ENCODE measurements around the gene TCL1A.
"Not testable (repeated sequence)": the region's sequence is repeated elsewhere in the genome, so short reads cannot be mapped to it uniquely, and the experiment has no call there.

TCL1A gene

DNA sequence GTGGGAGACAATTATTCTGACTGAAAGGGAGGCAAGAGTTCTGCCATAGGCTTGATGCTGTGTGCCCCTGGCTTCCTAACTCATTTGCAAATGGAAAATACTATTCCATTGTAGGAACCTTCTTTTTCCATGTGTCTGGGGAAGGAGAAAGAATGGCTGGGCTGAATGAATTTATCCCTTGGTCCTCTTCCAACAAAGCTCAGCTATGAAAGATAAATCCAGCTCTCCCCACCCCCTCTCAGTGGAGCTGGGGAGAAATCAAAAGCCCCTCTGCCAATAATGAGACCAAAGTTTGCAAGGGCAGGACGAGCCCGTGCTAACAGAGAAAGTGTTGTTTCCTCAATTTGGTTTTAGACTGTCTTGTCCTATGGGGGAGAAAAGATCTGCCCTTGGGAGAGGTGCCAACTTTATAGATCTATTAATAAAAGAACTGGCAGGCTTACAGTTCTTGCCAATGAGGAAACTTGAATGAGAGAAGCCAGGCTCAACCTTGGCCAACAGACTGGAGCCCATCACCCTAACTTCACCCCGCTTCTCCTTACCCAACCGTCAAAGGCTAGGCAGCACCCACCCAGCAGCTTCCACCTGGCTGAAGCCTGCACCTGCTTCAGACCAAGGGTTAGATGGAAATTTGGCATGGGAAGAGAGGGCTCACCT, 36.6 kb downstream of the TCL1A start:
- DNase-seq (ENCODE audit: low read depth in 2 of 2) = no peak

GRCh38 chr14:95675486-95675885, 38.4 kb downstream of the TCL1A start:
- DNase-seq (ENCODE audit: low read depth in 2 of 2) = no peak

DNA sequence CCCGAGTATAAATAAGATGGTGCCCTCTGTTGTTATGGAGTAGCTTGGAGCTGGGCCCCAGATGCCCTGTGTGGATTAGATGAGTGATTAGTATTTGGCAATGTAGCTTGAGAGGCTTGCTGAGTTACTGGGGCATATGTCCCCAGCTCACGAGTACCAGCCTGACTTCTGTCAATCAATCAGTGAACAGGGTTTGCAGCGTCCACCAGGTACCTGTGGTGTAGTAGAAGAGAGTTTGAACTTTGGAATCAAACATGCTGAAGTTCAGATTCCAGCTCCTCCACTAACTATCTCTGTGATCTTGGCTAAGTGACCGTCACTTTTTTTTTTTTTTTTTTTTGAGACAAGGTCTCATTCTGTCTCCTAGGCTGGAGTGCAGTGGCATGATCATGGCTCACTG, 39.3 kb downstream of the TCL1A start:
- DNase-seq (ENCODE audit: low read depth in 2 of 2) = no peak

GRCh38 chr14:95668235-95668772, 45.6 kb downstream of the TCL1A start:
- DNase-seq (ENCODE audit: low read depth in 2 of 2) = no peak

DNA sequence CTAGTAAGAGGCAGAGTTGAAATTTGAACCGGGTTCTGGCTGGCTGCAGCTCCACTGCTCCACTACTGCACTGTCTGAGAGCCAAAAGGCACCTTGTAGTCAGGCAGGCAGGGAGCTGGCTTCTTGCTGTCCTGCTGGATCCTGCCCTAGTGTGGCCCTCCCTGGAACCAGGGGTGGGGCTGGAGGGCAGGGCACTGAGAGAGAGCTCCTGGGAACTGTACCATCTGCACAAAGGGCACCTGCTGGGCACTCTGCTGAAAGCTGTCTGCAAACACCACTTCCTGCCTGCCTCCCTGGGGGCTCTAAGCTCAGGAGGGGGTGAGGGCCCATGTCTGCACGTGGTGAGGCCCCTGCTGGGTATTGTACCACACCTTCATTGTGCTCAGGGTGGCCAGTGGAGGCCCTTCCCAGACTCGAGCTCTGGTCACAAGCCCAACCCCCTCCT, 46.7 kb downstream of the TCL1A start:
- DNase-seq (ENCODE audit: low read depth in 2 of 2) = no peak

- no peak for DNase-seq (ENCODE audit: low read depth in 2 of 2)
Measured at GRCh38 chr14:95666450-95666849, 47.5 kb downstream of the TCL1A start.

- DNase-seq (ENCODE audit: low read depth in 2 of 2) = not testable (repeated sequence)
Measured at GRCh38 chr14:95665530-95665929, 48.4 kb downstream of the TCL1A start.

DNA sequence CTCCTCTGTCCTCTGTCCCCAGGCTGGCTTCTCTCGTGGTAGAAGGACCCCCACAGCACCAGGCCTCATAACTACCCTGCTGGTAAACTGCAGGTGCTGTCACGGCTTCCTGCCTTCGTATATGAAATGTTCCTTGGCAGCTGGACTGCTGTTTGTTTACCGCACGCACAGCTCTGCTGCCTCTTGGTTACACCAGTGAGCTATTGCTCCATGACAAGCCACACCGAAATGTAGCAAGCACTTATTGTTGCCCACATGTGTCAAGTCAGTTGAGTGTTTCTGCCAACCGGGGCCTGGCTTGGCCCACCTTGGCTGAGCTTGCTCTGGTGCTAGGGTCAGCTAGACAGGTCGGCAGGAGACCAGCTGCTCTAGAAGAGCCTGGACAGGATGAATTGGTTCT, 49.4 kb downstream of the TCL1A start:
- no peak for DNase-seq (ENCODE audit: low read depth in 2 of 2)

DNA sequence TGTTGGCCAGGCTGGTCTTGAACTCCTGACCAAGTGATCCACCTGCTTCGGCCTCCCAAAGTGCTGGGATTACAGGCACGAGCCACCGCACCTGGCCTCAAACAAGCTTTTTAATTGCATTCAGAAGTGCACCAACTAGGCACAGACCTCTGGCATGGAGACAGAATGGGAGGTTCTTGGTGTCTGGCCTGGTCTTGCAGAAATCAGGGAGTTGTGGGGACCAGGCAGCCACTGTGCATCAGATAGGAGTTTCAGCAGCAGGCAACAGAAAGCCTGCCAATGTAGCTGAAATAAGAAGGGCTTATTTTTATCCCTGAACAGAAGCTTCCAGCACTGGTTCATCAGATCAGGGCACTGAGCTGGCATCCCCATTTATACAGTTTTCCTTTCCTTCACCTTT, 49.9 kb downstream of the TCL1A start:
- DNase-seq (ENCODE audit: low read depth in 2 of 2) = no peak

DNA sequence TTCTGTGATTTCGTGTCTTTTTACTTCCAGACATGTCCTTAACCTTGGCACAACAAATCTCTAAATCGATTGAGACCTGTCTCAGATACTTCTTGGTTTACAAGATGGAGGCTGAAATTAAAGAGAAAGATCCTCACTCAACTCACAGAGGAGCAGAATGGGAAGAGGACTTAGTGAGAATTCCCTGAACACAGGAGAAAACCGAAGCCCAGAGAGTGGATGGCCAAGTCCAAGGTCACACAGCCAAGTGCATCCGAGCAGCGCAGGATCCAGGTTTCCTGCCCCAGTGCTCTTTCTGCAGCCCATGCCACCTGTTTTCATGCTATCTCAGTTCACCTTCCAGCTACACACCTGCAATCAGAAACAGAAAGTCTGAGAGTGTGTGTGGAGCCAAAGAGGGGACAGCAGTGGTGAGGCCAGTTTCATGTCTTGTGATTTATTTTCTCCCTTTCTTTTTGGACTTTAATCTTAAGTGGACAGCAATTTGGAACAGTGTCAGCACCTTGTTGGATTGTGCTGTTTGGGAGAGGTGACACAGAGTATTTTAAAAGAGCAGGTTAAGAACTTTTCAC, 50.6 kb downstream of the TCL1A start:
- DNase-seq (ENCODE audit: low read depth in 2 of 2) = no peak

- no peak for DNase-seq (ENCODE audit: low read depth in 2 of 2)
Measured at GRCh38 chr14:95662376-95663186, 51.3 kb downstream of the TCL1A start.

GRCh38 chr14:95660651-95661515, 53.0 kb downstream of the TCL1A start:
- DNase-seq (ENCODE audit: low read depth in 2 of 2) = no peak

DNA sequence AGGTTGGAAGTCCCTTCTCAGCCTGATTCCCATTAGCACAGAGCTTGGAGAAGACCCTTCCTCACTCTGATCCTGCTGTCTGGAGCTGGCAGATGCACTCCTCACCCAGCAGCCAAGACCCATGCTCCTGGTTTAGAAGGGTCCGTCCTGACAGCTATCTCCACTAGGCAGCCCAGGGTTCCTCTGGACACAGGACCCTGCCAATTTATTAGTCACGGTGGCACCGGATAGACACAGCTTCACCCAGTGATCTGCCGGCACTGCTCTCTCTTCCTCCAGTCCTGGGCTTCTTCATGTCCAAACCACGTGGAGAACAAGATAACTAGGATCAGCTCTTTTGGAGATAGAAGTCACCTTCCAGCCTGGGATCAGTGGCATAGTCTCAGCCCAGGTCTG, 53.9 kb downstream of the TCL1A start:
- DNase-seq (ENCODE audit: low read depth in 2 of 2) = no peak
